Esophagus squamous epithelium (tissue), 5 donors: ENCODE data around the gene MTMR11. TPM values are rescaled to one million over a fixed set of nuclear protein-coding genes. Genes with fewer than 3 reads are reported as not detected.
"Not testable (repeated sequence)": the region's sequence is repeated elsewhere in the genome, so short reads cannot be mapped to it uniquely, and the experiment has no call there.

Experiments
- DNase-seq: peaks from one replicate; lab custom pipeline; 2025; lab: John Stamatoyannopoulos, UW
- H3K27ac ChIP-seq, 4 donors: fragments of 200-600 bp; sonication (generic); one replicate each; pipeline ENCODE4 v1.5.1; 2016 to 2019; ENCODE audit warnings: mild to moderate bottlenecking in 1 of 4
- H3K27me3 ChIP-seq, 4 donors: fragments of 200-600 bp; sonication (generic); 1 replicate in 3 of 4; 2 replicates in 1 of 4; pipeline versions ENCODE4 v1.5.1 to v1.6.0; 2017 to 2021; ENCODE audit warnings: antibody characterized with exemption in 1 of 4
- H3K36me3 ChIP-seq, 3 donors: fragments of 200-600 bp; sonication (generic); one replicate each; pipeline ENCODE4 v1.5.1; 2016 to 2019
- H3K4me1 ChIP-seq, 3 donors: fragments of 200-600 bp; sonication (generic); one replicate each; pipeline ENCODE4 v1.5.1; 2017 to 2019
- H3K4me3 ChIP-seq, 4 donors: fragments of 200-600 bp; sonication (generic); 1 replicate in 3 of 4; 2 replicates in 1 of 4; pipeline ENCODE4 v1.5.1; 2016 to 2019; ENCODE audit warnings: mild to moderate bottlenecking in 2 of 4, moderate library complexity in 1 of 4
- H3K9me3 ChIP-seq, 3 donors: fragments of 200-600 bp; sonication (generic); one replicate each; pipeline ENCODE4 v1.5.1; 2016 to 2019
- POLR2A ChIP-seq, 4 donors: fragments of 450-650 bp; IDR thresholded peaks; one replicate each; pipeline ENCODE4 v1.6.1; 2017; ENCODE audit warnings: antibody characterized with exemption in 4 of 4, mild to moderate bottlenecking in 4 of 4, moderate library complexity in 3 of 4
- WGBS, 2 donors: methylation state at CpG; one replicate each; pipeline ENCODE4 v1.1.5; 2018; 5-methylcytosine and 5-hydroxymethylcytosine counted together
- intact Hi-C: fragments of 100-400 bp; cut with DNase I; formaldehyde crosslinking; loops from one replicate; pipeline ENCODE4 v1.15.0; 2022
- total RNA-seq, 4 donors: library from RNA; depleted of rRNA; stranded (reverse); fragments of >200 nt; gene quantifications; one replicate each; pipeline ENCODE4 v1.1.0, GENCODE V29; 2016
- TF ChIP-seq, protein P1 (sequence below), 6 experiments: fragments of 450-650 bp in 4 of 6; fragments of 200-600 bp in 2 of 6; sonication (generic) in 2 of 6; IDR thresholded peaks; one replicate each; pipeline ENCODE4 v1.5.1; 2016 to 2019; ENCODE audit warnings: antibody characterized with exemption in 6 of 6, mild to moderate bottlenecking in 4 of 6, moderate library complexity in 4 of 6
- donor health status: DM: yes; HTN: yes; CAD: no.

Gene MTMR11
- total RNA-seq, 4 donors from 2014 or later = 3.9 to 13.5 (median 10.6) TPM

- Histone ChIP-seq H3K4me1 (peaks cover 7 to 17% (median 11%) of the 10 kb centered on the region in 3 donors), H3K27me3 (no peaks in the 10 kb centered on the region), H3K36me3 (no peaks in the 10 kb centered on the region), H3K9me3 (no peaks in the 10 kb centered on the region), H3K27ac (no peak overlapping the region), H3K4me3 (no peak overlapping the region)
- 83 to 93% methylated on average over 4 of the region's 4 CpGs for WGBS, 2 donors
- TF ChIP-seq, protein P1, sequence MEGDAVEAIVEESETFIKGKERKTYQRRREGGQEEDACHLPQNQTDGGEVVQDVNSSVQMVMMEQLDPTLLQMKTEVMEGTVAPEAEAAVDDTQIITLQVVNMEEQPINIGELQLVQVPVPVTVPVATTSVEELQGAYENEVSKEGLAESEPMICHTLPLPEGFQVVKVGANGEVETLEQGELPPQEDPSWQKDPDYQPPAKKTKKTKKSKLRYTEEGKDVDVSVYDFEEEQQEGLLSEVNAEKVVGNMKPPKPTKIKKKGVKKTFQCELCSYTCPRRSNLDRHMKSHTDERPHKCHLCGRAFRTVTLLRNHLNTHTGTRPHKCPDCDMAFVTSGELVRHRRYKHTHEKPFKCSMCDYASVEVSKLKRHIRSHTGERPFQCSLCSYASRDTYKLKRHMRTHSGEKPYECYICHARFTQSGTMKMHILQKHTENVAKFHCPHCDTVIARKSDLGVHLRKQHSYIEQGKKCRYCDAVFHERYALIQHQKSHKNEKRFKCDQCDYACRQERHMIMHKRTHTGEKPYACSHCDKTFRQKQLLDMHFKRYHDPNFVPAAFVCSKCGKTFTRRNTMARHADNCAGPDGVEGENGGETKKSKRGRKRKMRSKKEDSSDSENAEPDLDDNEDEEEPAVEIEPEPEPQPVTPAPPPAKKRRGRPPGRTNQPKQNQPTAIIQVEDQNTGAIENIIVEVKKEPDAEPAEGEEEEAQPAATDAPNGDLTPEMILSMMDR (IDR thresholded peaks at IDR 0.05) = no peak
- TF ChIP-seq POLR2A (IDR thresholded peaks at IDR 0.05) = no peak
- DNase-seq = no peak
- intact Hi-C loops = no loop called here
Measured at GRCh38 chr1:149896575-149896974, 40.1 kb downstream of the MTMR11 start.

GRCh38 chr1:149888999-149889289 lies 47.7 kb downstream of the MTMR11 start:
- peak overlapping the region; percentile 94 to 100 (median 99) for H3K27ac ChIP-seq
- H3K36me3 ChIP-seq = no peaks in the 10 kb centered on the region
- TF ChIP-seq, protein P1 (IDR thresholded peaks at IDR 0.05) = no peak
- peak in 1 of 4 donors; percentile 30 for TF ChIP-seq POLR2A (IDR thresholded peaks at IDR 0.05)
- H3K27me3 ChIP-seq = no peaks in the 10 kb centered on the region
- peaks cover 8 to 38% (median 14%) of the 10 kb centered on the region in 3 donors for H3K4me1 ChIP-seq
- H3K9me3 ChIP-seq = no peaks in the 10 kb centered on the region
- H3K4me3 ChIP-seq = peak overlapping the region; percentile 39 to 75 (median 62)
- no peak for DNase-seq
- intact Hi-C loops = no loop called here
- WGBS, 2 donors = 9 to 16% methylated on average over 6 of the region's 6 CpGs

- intact Hi-C loops = no loop called here
- Histone ChIP-seq H3K9me3 (no peaks in the 10 kb centered on the region), H3K27ac (peak overlapping the region; percentile 94 to 100 (median 99)), H3K27me3 (no peaks in the 10 kb centered on the region), H3K4me1 (peaks cover 8 to 43% (median 14%) of the 10 kb centered on the region in 3 donors), H3K4me3 (peak overlapping the region; percentile 39 to 75 (median 62)), H3K36me3 (no peaks in the 10 kb centered on the region)
- peak; percentile 11 for DNase-seq
- TF ChIP-seq, protein P1 (IDR thresholded peaks at IDR 0.05) = peak in 5 of 6 experiments; percentile 41 to 60 (median 57)
- peak in 2 of 4 donors; percentile 24 to 63 for TF ChIP-seq POLR2A (IDR thresholded peaks at IDR 0.05)
- WGBS, 2 donors = 2 to 3% methylated on average over 25 to 28 of the region's 28 CpGs
Measured at GRCh38 chr1:149888247-149888998, 48.3 kb downstream of the MTMR11 start.

GRCh38 chr1:149887456-149888246 lies 49.0 kb downstream of the MTMR11 start:
- TF ChIP-seq, protein P1 (IDR thresholded peaks at IDR 0.05) = peak in 3 of 6 experiments; percentile 22 to 40 (median 36)
- peak in 3 of 4 donors; percentile 35 to 96 (median 89) for TF ChIP-seq POLR2A (IDR thresholded peaks at IDR 0.05)
- Histone ChIP-seq H3K4me3 (peak overlapping the region; percentile 39 to 75 (median 62)), H3K4me1 (peaks cover 8 to 48% (median 14%) of the 10 kb centered on the region in 3 donors), H3K27ac (peak overlapping the region; percentile 94 to 100 (median 99)), H3K27me3 (no peaks in the 10 kb centered on the region), H3K36me3 (no peaks in the 10 kb centered on the region), H3K9me3 (no peaks in the 10 kb centered on the region)
- intact Hi-C loops = no loop called here
- peak; percentile 54 for DNase-seq
- 0% methylated on average over 15 to 18 of the region's 46 CpGs for WGBS, 2 donors

DNA sequence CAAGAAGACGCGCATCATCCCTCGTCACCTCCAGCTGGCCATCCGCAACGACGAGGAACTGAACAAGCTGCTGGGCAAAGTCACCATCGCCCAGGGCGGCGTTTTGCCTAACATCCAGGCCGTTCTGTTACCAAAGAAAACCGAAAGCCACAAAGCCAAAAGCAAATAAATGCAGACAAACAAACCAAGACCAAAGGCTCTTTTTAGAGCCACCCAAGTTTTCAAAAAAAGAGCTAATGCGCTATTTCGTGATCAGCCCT lies 49.6 kb downstream of the MTMR11 start:
- Histone ChIP-seq H3K4me1 (peaks cover 8 to 48% (median 14%) of the 10 kb centered on the region in 3 donors), H3K4me3 (peak overlapping the region; percentile 39 to 75 (median 62)), H3K27ac (peak overlapping the region; percentile 94 to 100 (median 99))
- intact Hi-C loops, H3K36me3 ChIP-seq, H3K27me3 ChIP-seq, H3K9me3 ChIP-seq, DNase-seq: not testable (repeated sequence)
- TF ChIP-seq POLR2A (IDR thresholded peaks at IDR 0.05) = peak in 1 of 4 donors; percentile 83
- 0% methylated on average over 3 to 7 of the region's 13 CpGs for WGBS, 2 donors
